ENCODE data around the gene ADGRF4.
"Not testable (repeated sequence)": the region's sequence is repeated elsewhere in the genome, so short reads cannot be mapped to it uniquely, and the experiment has no call there.

The ADGRF4 gene

DNA sequence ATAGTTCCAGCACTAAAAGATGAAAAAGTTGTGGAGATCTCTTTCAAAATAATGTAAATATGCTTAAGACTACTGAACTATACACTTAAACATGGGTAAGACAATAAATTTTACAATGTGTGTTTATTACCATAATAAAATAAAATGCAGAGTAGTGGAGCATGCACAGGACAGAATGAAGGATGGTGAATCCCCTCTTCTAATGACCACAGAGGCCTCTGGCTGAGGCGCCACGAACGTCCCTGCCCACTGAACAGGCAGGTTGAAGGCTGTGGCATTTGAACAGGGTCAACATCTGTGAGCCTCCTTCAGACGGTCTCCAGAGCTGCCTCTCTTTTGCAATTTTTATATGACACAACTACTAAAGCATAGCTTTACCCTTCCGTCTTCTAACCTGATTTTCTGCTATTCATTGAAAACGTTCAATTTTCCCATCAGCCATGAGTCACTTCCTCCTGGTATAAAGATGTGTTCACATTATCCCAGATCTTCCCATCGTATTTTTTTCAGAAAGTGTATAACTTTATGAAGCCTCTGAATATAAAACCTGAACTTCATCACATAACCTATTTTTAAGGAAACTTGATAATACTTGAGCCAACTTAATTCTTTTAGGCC, 37.8 kb downstream of the ADGRF4 start:
- no peak for DNase-seq

DNA sequence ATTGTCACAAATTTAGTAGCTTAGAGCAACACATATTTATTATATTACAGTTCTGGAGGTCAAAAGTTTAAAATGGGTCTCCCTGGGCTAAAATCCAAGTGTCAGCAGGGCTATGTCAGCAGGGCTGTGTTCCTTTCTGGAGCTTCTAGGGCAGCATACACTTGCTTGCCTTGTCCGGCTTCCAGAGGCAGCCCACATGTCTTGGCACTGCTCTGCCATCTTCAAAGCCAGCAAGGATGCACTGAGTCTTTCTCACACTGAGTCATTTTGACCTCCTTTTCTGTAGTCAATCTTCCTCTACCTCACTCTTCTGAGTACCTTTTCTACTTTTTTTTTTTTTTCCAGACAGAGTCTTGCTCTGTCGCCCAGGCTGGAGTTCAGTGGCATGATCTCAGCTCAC, 39.0 kb downstream of the ADGRF4 start:
- no peak for DNase-seq

DNA sequence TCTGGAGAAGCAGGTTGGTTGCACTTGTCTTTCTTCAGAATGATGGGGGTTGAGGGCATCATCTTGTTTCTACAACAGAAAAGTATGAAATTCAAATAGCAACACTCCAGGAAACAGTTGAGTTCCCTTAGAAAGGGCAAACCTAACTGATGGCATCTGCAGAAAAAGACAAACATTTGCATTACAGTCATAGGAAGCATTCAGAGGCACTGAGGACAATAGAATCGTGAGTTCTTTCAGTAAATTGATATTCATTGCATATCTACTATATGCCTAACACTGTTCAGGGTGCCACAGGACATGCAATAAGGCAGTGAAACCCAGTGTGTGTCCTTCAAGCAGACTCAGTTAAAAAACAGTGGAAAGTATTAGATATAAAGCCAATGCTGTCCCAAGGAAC, 42.3 kb downstream of the ADGRF4 start:
- no peak for DNase-seq

DNA sequence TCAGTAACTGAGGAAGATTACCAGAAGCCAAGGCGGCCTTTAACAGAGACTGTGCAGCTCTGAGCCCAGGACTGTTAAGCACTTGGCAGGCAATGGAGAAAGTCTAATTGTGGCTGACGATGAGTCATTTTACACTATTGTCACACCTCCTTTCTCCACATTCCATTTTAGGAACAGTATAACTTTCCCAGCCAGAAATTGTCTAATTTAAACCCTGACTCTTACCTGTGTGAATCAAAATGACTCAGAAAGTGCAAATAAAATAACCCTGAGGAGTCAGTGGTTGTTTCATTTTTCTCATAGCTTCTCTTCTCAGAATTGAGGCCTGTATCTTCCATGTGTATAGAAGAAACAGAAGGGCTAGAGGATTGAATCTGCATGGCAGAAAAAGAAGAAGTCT, 43.4 kb downstream of the ADGRF4 start:
- no peak for DNase-seq

DNA sequence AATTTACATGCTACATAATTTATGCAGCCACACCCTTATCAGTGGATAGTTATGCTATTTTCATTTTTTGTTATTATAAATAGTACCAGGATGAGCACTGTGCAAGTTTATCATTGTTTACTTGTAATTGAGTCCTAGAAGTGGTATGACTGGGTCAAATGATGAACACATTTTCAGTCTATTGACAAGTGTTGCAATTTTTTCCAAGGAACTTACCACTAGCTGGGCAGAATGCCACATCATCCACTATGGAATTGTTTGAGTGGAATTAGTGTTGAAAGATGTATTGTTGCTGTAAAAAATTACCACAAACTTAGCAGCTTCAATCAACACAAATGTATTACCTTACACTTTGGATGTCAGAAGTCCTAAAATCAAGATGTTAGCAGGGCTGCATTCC, 45.4 kb downstream of the ADGRF4 start:
- DNase-seq = no peak

DNA sequence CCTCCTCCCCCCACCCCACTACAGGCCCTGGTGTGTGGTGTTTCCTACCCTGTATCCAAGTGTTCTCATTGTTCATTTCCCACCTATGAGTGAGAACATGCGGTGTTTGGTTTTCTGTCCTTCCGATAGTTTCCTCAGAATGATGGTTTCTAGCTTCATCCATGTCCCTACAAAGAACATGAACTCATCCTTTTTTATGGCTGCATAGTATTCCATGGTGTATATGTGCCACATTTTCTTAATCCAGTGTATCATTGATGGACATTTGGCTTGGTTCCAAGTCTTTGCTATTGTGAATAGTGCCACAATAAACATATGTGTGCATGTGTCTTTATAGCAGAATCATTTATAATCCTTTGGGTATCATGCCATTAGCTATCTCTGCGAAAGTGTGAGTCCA, 46.9 kb downstream of the ADGRF4 start:
- not testable (repeated sequence) for DNase-seq

DNA sequence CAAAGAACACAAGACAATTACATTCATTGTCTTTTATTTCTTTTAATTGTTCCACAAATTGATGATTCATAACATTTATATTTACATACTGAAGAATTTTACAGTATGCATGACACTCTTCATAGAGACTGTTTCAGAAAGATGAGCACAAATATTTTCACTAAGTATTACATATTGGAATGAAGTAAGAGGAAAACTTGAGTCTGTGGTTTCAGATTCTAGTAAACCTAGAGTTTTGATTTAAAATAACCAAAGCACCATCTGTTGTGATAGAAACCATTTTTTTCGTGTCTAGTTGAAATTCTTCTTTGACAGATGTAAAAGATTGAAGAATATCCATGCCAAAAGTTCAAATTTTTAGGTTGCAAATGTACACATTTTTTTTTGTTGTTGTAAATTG, 51.4 kb downstream of the ADGRF4 start:
- no peak for DNase-seq

DNA sequence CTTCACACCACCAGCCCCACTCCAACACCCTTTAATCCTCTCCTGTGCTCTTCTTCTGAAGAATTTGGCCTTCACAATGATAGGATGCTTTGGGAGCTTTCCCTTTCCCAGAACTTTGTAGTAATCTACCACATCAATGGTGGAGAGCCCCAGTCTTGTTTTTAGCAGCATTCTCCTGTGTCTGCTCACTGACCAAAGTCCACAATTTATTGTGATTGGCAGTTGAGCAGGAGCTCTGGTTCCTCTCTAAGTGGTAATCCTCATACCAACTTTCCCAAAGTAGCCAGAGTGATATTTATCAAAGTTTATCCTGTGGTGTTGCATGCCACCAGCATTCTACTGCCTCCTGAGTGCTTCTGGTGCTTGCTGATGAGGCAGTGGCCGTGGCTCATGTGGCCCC, 54.4 kb downstream of the ADGRF4 start:
- DNase-seq = no peak

DNA sequence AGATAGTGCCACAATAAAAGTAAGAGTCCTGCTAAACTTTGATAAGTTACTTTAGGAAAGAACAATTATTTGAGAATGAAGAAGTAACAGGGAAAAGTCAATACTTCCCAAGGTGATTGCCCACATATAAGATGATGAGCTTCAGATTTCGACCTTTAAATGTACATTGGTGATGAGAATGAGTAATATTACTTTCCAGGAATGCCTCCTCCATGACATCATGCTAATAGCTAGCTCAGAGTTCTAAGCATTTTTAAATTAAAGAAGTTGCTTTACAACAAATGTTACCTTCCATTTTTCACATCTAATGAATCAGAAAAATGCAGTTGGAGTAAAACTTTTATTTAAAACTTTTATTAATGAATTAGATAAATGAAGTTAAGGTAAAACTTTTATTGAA, 61.0 kb downstream of the ADGRF4 start:
- no peak for DNase-seq

DNA sequence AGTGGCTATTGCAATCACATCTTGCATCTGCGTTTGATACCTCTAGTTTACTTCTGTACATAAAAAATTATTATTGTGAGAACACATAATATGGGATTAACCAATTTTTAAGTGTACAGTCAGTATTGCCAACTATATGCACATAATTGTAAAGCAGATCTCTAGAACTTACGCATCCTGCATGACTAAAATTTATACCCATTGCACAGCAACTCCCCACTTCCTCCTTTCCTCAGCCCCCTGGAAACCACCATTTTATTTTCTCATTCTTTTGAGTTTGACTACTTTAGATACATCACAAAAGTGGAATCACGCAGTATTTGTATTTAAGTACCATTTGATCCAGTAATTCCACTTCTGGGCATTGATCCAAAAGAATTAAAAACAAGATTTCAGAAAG, 64.1 kb downstream of the ADGRF4 start:
- no peak for DNase-seq

DNA sequence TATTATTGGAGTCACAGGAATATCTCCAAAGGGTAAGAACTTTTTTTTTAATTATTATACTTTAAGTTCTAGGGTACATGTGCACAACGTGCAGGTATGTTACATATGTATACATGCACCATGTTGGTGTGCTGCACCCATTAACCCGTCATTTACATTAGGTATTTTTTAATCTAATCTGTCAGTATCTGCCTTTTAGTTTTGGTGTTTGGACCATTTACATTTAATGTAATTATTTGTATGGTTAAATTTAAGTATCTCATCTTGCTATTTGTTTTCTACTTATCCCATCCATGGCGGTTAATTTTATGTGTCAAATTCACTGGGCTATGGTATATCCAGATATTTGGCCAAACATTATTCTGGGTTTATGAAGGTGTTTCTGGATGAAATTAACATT, 68.1 kb downstream of the ADGRF4 start:
- DNase-seq = no peak

DNA sequence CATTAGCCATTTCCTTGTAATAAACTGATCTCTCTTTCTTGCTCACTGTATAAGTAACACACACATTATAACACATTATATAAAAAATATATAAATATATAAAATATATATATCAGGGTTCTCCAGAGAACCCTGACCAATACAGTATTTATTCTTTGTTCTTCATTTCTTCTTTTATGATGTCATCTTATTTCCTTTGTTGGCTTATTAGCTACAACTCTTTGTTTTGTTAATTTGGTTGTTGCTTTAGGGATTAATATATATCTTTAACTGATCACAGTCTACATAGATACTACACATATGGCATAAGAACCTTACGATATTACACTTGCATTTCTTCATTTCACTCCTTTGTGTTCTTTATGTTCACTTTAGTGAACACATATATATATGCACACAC, 68.7 kb downstream of the ADGRF4 start:
- no peak for DNase-seq

DNA sequence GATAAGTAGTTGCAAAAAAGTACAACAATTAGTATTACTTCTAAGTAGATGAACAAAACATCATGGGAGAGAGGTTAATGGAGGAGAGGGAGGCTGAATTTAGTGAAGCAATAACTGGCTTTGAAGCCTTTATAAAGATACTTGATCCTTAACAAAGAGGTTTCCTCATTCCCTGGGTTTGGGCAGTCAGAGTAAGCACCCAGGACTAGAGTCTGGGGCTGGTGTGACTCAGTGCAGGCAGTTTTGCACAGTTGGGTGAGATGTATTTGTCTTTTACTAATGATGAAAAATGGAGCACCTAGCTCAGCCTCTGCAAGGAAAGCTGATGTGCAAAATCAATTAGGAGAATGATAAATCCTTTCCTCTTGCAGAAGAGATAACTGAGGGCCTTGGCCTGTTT, 71.6 kb downstream of the ADGRF4 start:
- no peak for DNase-seq

Data from NCI-H510A (cell line).